SK-MEL-5 (cell line): ENCODE results near the gene SLC38A10. TPM values are rescaled to one million over a fixed set of nuclear protein-coding genes. Genes with fewer than 3 reads are reported as not detected.

ENCODE experiments used
- DNase-seq: peaks from one replicate; pipeline ENCODE4 v3.0.0-alpha.2; 2016; ENCODE audit warnings: low read depth, low spot score
- in situ Hi-C: cut with HindIII; loops from 2 replicates; pipeline ENCODE4 v1.10.0; 2016; ENCODE audit warnings: low sequenced_read_pairs, high pct_unique_total_duplicates, low pct_unique_long_range_greater_than_20kb
- total RNA-seq: library from RNA; depleted of rRNA; stranded (reverse); fragments of >200 nt; shearing (Covaris generic); gene quantifications from 2 replicates; pipeline ENCODE4 v1.2.3, GENCODE V29; 2014

The SLC38A10 gene
- total RNA-seq, 1 experiment from 2014 or later: 189 TPM

DNA sequence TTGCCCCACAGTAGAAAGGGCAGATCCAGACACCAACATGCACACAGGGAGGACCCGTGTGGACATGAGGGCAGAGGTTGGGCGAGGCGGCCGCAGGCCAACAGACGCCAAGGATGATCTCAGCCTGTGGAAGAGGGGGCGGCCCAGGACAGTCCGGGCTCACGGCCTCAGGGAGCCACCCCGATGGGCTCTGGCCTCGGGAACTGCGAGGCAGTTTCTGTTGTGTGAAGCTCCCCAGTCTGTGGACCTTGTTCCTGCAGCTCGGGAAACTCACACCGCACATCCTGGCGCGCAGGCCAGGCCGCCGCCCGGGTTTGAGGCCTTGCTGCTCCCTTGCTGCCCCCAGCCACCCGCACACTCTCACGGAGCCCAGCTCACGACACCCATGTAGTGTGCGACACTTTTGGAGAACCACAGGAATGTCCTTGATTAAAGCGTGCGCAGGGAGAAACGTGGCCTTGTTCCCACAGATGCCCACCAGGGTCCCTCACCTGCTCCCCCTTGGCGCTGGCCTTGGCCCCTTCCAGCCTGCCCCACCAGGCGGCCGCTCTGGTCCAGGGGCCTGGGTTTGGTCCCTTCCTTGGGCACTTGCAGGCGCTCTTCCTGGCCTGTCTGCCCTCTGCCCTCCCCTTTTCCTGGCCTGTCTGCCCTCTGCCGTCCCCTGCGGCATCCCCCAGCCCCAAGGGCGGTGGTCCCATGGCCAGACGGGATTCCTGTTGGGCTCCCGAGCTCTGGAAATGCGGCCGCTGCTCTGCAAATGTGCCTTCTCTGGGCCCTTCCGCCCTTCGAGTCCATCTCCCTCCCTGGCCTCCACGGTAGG, 9.3 kb upstream of the SLC38A10 start:
- DNase-seq: no peak
- in situ Hi-C loops: no loop called here

DNA sequence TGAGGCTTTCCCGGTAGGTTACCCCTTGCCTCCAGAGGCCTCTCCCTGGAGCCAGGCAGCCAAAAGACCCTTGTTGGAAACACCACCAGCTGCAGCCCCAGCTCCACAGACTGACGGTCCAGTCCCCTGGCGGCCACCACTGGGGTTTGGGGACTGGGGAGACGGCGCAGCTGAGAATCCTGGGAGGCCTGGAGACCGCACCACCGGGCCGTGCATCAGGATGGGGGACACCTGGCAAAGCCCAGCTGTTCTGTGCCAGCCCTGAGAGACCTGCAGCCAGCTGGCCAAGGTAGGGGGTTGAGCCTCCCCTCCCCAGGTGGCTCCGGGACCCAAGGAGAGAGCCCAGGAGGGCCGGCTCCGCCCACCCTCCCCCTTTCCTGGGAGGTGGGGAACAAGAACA, 8.3 kb upstream of the SLC38A10 start:
- in situ Hi-C loops: no loop called here
- no peak for DNase-seq

GRCh38 chr17:81302861-81303333, 7.8 kb upstream of the SLC38A10 start:
- DNase-seq: no peak

DNA sequence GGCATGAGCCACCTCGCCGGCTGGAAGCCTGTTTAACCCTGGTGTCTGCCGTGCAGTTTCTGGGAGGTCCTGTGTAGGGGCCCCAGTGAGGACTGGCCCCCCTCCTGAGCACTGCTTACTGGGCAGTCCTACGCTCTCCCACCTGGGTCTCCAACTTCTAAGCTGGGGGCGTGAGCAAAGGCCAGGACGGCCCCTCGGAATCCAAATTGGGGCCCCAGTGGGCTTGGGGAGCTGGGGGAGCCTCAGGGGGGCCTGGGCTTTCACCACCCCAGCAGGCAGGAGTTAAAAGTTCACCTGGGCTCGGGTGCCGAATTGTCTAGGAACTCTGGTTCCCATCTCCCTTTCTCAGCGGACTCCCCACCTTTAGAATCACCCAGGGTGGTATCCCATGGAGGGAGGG, 7.2 kb upstream of the SLC38A10 start:
- in situ Hi-C loops: no loop called here
- DNase-seq: no peak

More at GRCh38 chr17:81302861-81303333, 7.8 kb upstream of the SLC38A10 start:
- in situ Hi-C loops: no loop called here

- in situ Hi-C loops: no loop called here
These were observed 6.4 kb upstream of the SLC38A10 start for GRCh38 chr17:81301195-81302144.

GRCh38 chr17:81300586-81301155, 5.6 kb upstream of the SLC38A10 start:
- DNase-seq: no peak
- in situ Hi-C loops: no loop called here

More at GRCh38 chr17:81301195-81302144, 6.4 kb upstream of the SLC38A10 start:
- DNase-seq: no peak

- no peak for DNase-seq
- in situ Hi-C loops: no loop called here
These were observed 4.9 kb upstream of the SLC38A10 start for GRCh38 chr17:81299846-81300585.

DNA sequence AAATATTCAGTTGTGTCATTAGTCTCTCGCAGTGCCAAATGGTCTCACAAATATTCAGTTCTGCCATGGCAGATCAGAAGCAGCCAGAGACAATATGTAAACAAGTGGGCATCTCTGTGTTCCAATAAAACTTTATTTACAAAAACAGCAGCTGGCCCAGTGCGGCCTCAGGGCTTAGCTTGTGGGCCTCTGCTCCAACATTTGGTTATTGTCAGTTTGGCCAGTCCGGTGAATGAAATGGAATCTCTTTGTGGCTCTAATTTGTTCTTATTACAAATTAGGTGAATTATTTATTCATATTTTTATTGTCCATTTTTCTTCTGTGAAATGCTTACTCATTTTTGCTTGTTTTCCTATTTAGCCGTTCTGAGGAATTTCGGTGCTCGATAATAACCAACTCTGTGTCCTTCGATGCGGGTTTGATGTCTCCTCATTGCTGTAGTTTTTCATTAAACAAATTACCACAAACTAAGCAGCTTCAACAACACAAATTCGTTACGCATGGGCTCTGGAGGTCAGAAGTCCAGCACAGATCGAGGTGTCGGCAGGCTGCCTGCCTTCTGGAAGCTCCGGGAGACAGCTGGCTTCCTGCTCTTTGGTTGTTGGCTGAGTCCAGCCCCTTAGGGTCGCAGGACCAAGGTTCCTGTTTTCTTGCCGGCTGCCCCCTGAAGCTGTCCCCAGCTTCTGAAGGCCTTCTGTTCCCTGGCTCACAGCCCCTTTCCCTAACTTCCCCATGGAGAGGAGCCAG, 4.1 kb upstream of the SLC38A10 start:
- DNase-seq: no peak
- in situ Hi-C loops: no loop called here

DNA sequence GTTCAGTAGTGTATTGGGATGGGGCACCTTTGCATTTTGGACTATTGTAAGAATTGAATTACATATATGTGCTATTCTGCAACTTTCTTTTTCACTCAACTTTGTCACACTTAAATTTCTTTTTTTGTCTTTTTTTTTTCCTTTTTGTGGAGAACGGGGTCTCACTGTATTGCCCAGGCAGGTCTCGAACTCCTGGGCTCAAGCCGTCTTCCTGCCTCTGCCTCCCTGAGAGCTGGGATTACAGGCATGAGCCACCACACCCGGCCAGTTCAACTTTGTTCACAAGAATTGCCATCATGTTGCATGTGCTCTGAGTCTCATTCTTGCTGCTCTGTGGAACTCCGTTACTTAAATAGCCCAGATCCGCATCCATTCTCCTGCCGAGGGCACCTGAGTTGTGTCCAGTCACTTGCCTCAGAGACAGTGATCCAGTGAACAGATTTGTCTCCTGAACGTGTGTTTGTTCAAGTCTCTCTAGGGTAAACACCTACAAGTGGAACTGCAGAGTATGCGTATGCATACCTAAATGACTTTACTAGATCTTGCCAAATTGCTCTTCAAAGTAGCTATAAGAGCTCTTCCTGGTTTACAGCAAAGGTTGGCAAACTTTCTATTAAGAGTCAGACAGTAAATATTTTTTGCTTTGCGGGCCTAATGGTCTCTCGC, 3.4 kb upstream of the SLC38A10 start:
- DNase-seq: no peak
- in situ Hi-C loops: no loop called here

GRCh38 chr17:81295676-81296381, 722 bp upstream of the SLC38A10 start:
- in situ Hi-C loops: no loop called here
- DNase-seq: peak; percentile 80

DNA sequence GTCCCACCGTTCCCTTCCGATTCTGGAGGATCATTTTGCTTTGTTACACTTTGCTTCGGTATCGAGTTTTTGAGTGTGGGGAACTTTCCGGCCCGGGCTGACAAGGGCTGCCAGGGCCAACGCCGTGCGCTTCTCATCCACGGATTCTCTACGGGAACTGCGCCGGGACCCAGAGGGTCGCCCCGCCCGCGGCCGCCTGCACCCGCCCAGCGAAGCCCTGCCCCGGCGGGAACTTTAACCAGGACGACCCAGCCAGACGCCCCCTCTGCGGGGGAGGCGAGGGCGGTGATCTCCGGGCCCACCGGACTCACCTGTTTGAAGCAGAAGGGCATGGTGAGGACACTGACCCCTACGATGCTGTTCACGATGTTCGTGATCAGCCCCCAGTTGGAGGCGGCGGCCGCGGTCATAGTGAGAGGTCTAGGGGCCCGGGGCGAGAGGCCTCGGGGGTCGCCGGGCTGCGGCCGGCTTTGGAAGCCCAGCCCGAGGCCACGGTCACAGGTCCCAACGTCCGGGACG, 536 bp downstream of the SLC38A10 start:
- peak; percentile 34 for DNase-seq

GRCh38 chr17:81292450-81292849, 2.7 kb downstream of the SLC38A10 start:
- in situ Hi-C loops: no loop called here
- DNase-seq: no peak

More for the DNA sequence above, 536 bp downstream of the SLC38A10 start:
- in situ Hi-C loops: no loop called here

DNA sequence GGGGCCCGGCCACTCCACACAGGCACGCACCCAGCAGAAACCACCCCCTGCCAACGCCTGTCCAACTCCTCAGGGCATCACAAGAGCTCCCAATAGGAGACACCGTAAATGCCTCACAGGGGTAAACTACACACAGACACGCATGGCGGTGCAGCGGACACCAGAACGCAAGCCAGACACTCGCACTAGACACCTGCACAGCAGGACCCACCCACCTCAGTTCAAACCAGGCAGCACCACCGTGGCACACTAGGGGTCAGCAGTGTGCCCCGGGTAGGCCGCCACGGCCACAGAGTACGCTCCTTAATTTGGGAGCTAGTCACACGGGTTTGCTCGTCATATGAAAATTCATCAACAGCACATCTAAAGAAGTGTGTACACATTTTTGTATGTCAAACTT, 3.4 kb downstream of the SLC38A10 start:
- in situ Hi-C loops: no loop called here

DNA sequence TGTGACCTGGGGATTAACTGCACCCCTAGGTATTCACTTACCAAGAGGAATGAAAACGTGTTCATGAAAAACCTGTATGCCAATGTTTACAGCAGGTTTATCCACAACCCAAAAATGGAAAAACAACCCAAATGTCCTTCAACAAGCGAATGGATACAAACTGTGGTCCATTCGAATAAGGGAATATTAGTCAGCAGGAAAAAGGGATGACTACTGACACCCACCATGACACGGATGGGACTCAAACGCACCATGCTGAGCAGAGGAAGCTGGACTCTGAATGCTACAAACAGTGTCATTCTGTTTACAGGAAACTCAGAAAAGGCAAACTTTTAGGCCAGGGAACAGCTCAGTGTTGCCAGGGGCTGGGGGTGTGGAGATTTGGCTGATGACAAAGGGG, 4.9 kb downstream of the SLC38A10 start:
- no peak for DNase-seq
- in situ Hi-C loops: no loop called here

More for the DNA sequence above, 3.4 kb downstream of the SLC38A10 start:
- DNase-seq: peak; percentile 86

GRCh38 chr17:81289627-81290026, 5.5 kb downstream of the SLC38A10 start:
- in situ Hi-C loops: no loop called here
- no peak for DNase-seq
